ENCODE measurements around the gene HIBCH. TPM values are rescaled to one million over a fixed set of nuclear protein-coding genes. Genes with fewer than 3 reads are reported as not detected.
A peak's percentile ranks its signal among the peaks of the same experiment; 100 is the strongest.

HIBCH gene
- total and polyA plus RNA-seq, 2 of the 13 experiments (the other 11 are each of a cell fraction or from before 2014, with no cell fraction given) = 18.8 to 49.5 TPM

GRCh38 chr2:190355968-190356644, 36.5 kb upstream of the HIBCH start (continued):
- TF ChIP-seq ARID5B (CRISPR knock-in tag; IDR thresholded peaks at IDR 0.05) (peak; percentile 65), THRA (CRISPR knock-in tag; IDR thresholded peaks at IDR 0.05; ENCODE audit: borderline replicate concordance) (peak; percentile 56; the same call in 1 of the 2 replicates), AFF4 (CRISPR knock-in tag; IDR thresholded peaks at IDR 0.05) (no peak)
